H1 (cell line): ENCODE data around the gene PIK3R1. TPM values are rescaled to one million over a fixed set of nuclear protein-coding genes. Genes with fewer than 3 reads are reported as not detected.

Source experiments
- CTCF ChIA-PET: fragments of 300-600 bp; sonication (Branson Sonifier 250); formaldehyde crosslinking; loops from one replicate; lab custom pipeline; 2021; ENCODE audit not compliant: partially characterized antibody; lab: Charles Lee
- POLR2A ChIA-PET: fragments of 300-600 bp; sonication (Branson Sonifier 250); formaldehyde crosslinking; loops from one replicate; lab custom pipeline; 2021; ENCODE audit warnings: inconsistent platforms; ENCODE audit not compliant: partially characterized antibody; lab: Charles Lee
- DNase-seq, 2 experiments: peaks; one replicate each; pipeline versions ENCODE4 v3.0.0 to v3.0.0-alpha.2; 2010 to 2022; ENCODE audit warnings: low spot score in 2 of 2, low read depth in 1 of 2, mixed read lengths in 1 of 2
- FAIRE-seq: peaks from 2 replicates; lab custom pipeline; 2011; peaks lifted over from hg19 to GRCh38; lab: Jason Lieb, UNC
- H2AFZ ChIP-seq: 2 replicates; pipeline ENCODE4 v1.8.1; 2012; ENCODE audit warnings: low read length, inconsistent platforms
- H2AK5ac ChIP-seq: 2 replicates; pipeline ENCODE4 v1.6.1; 2013; ENCODE audit warnings: low read depth, low read length
- H2BK120ac ChIP-seq: replicated peaks from 2 replicates; pipeline ENCODE3; 2013; ENCODE audit warnings: low read depth, low read length, inconsistent platforms
- H2BK12ac ChIP-seq: 2 replicates; pipeline ENCODE4 v1.6.1; 2013; ENCODE audit warnings: low read depth, low read length
- H2BK15ac ChIP-seq: 2 replicates; pipeline ENCODE4 v1.6.1; 2013; ENCODE audit warnings: low read length
- H2BK20ac ChIP-seq: 2 replicates; pipeline ENCODE4 v1.6.1; 2013; ENCODE audit warnings: low read length
- H2BK5ac ChIP-seq: 2 replicates; pipeline ENCODE4 v1.6.1; 2013; ENCODE audit warnings: low read depth, low read length
- H3K14ac ChIP-seq: 2 replicates; pipeline ENCODE4 v1.6.1; 2013; ENCODE audit warnings: inconsistent platforms; ENCODE audit not compliant: insufficient read length
- H3K18ac ChIP-seq: 2 replicates; pipeline ENCODE4 v1.6.1; 2013; ENCODE audit warnings: low read length; ENCODE audit errors: extremely low read depth
- H3K23ac ChIP-seq: 2 replicates; pipeline ENCODE4 v1.6.1; 2013; ENCODE audit warnings: inconsistent platforms; ENCODE audit not compliant: insufficient read length
- H3K23me2 ChIP-seq: 2 replicates; pipeline ENCODE4 v1.6.1; 2013; ENCODE audit warnings: low read depth, low read length
- H3K27ac ChIP-seq: 2 replicates; pipeline ENCODE4 v1.6.1; 2011; ENCODE audit warnings: low read depth, low read length, inconsistent platforms
- H3K27me3 ChIP-seq, 4 experiments: replicated peaks in 1 of 4; 1 replicate in 1 of 4; 2 replicates in 3 of 4; pipeline versions ENCODE4 v1.6.1 to v1.8.1; 2011 to 2013; ENCODE audit warnings: low read length in 3 of 4, mild to moderate bottlenecking in 3 of 4, inconsistent platforms in 2 of 4, mixed read lengths in 2 of 4, moderate library complexity in 1 of 4; ENCODE audit not compliant: control insufficient read depth in 3 of 4, insufficient read depth in 3 of 4; ENCODE audit errors: extremely low read depth in 1 of 4
- H3K36me3 ChIP-seq, 4 experiments: 2 replicates each; pipeline versions ENCODE4 v1.6.1 to v1.8.1; 2011 to 2013; ENCODE audit warnings: mild to moderate bottlenecking in 4 of 4, low read length in 3 of 4, moderate library complexity in 2 of 4, control low read depth in 1 of 4, inconsistent platforms in 1 of 4; ENCODE audit not compliant: insufficient read depth in 4 of 4, control insufficient read depth in 2 of 4
- H3K4ac ChIP-seq: replicated peaks from 2 replicates; pipeline ENCODE3; 2013; ENCODE audit warnings: low read length, low read depth, mixed read lengths, inconsistent platforms; ENCODE audit not compliant: insufficient read length
- H3K4me1 ChIP-seq, 4 experiments: replicated peaks in 1 of 4; 1 replicate in 1 of 4; 2 replicates in 3 of 4; pipeline versions ENCODE4 v1.6.1 to v1.8.1; 2011 to 2013; ENCODE audit warnings: low read length in 3 of 4, inconsistent platforms in 2 of 4, mixed read lengths in 1 of 4; ENCODE audit not compliant: insufficient read depth in 4 of 4, control insufficient read depth in 3 of 4
- H3K4me2 ChIP-seq, 2 experiments: 2 replicates each; pipeline versions ENCODE4 v1.6.1 to v1.8.1; 2011 to 2013; ENCODE audit warnings: low read depth in 2 of 2, low read length in 2 of 2, control low read depth in 1 of 2, inconsistent platforms in 1 of 2, mild to moderate bottlenecking in 1 of 2; ENCODE audit not compliant: insufficient read depth in 1 of 2
- H3K4me3 ChIP-seq, 4 experiments: fragments of 200-600, 300-600 bp in 1 of 4; sonication (generic), shearing (Covaris generic), sonication (Bioruptor Twin) in 1 of 4; 2 replicates each; pipeline versions ENCODE4 v1.5.1 to v1.8.1; 2011 to 2016; ENCODE audit warnings: low read length in 4 of 4, low read depth in 3 of 4, control low read depth in 2 of 4, inconsistent platforms in 2 of 4, mild to moderate bottlenecking in 2 of 4, mixed read lengths in 1 of 4, moderate library complexity in 1 of 4; ENCODE audit not compliant: insufficient read depth in 2 of 4; ENCODE audit errors: extremely low read depth in 1 of 4
- H3K56ac ChIP-seq: replicated peaks from 2 replicates; pipeline ENCODE3; 2013; ENCODE audit warnings: low read depth, mild to moderate bottlenecking, mixed read lengths, low read length, inconsistent platforms; ENCODE audit not compliant: insufficient read length
- H3K79me1 ChIP-seq: 2 replicates; pipeline ENCODE4 v1.6.1; 2013; ENCODE audit warnings: low read depth, low read length, control low read depth
- H3K79me2 ChIP-seq, 2 experiments: 2 replicates each; pipeline versions ENCODE4 v1.6.1 to v1.8.1; 2012 to 2013; ENCODE audit warnings: low read length in 2 of 2, mild to moderate bottlenecking in 2 of 2, inconsistent platforms in 1 of 2; ENCODE audit not compliant: insufficient read depth in 2 of 2, control insufficient read depth in 1 of 2
- H3K9ac ChIP-seq, 4 experiments: replicated peaks in 1 of 4; 1 replicate in 1 of 4; 2 replicates in 3 of 4; pipeline versions ENCODE4 v1.6.1 to v1.8.1; 2011 to 2013; ENCODE audit warnings: low read depth in 3 of 4, low read length in 3 of 4, control low read depth in 2 of 4, mild to moderate bottlenecking in 2 of 4, moderate library complexity in 2 of 4, inconsistent platforms in 1 of 4; ENCODE audit errors: extremely low read depth in 1 of 4
- H3K9me3 ChIP-seq, 2 experiments: 2 replicates each; pipeline versions ENCODE4 v1.6.1 to v1.8.1; 2012 to 2013; ENCODE audit warnings: mild to moderate bottlenecking in 2 of 2, moderate library complexity in 2 of 2, control low read depth in 1 of 2, inconsistent platforms in 1 of 2, low read depth in 1 of 2, low read length in 1 of 2, mixed read lengths in 1 of 2; ENCODE audit not compliant: insufficient read depth in 2 of 2
- H4K20me1 ChIP-seq, 2 experiments: replicated peaks in 1 of 2; 2 replicates each; pipeline versions ENCODE3 to v1.8.1; 2011 to 2013; ENCODE audit warnings: inconsistent platforms in 2 of 2, low read length in 2 of 2, mild to moderate bottlenecking in 1 of 2; ENCODE audit not compliant: insufficient read depth in 2 of 2, control insufficient read depth in 1 of 2
- H4K5ac ChIP-seq: 2 replicates; pipeline ENCODE4 v1.6.1; 2013; ENCODE audit warnings: low read length, low read depth, mixed read lengths, inconsistent platforms; ENCODE audit not compliant: insufficient read length
- H4K8ac ChIP-seq: 2 replicates; pipeline ENCODE4 v1.8.0; 2013; ENCODE audit warnings: mild to moderate bottlenecking, moderate library complexity, low read length, inconsistent platforms; ENCODE audit not compliant: insufficient read depth; ENCODE audit errors: extremely low read depth
- H4K91ac ChIP-seq: replicated peaks from 2 replicates; pipeline ENCODE3; 2013; ENCODE audit warnings: low read length, mixed read lengths, inconsistent platforms; ENCODE audit not compliant: insufficient read length
- ASH2L ChIP-seq: fragments of 200-600, 300-600 bp; sonication (generic); IDR thresholded peaks from one replicate; pipeline ENCODE4 v1.7.1; 2017; ENCODE audit warnings: low read length
- CHD1 ChIP-seq: IDR thresholded peaks from 2 replicates; pipeline ENCODE4 v1.6.1; 2012; ENCODE audit warnings: low read depth, low read length, improper control_type of control experiment
- CREB1 ChIP-seq: IDR thresholded peaks from 2 replicates; pipeline ENCODE4 v1.6.1; 2012; ENCODE audit warnings: inconsistent platforms
- CTBP2 ChIP-seq: IDR thresholded peaks from 2 replicates; pipeline ENCODE4 v1.7.0; 2011; ENCODE audit warnings: borderline replicate concordance, mild to moderate bottlenecking, moderate library complexity, mixed read lengths, low read length; ENCODE audit not compliant: insufficient read depth, insufficient read length
- HDAC2 ChIP-seq, 2 experiments: fragments of 300-600 bp in 1 of 2; sonication (generic) in 1 of 2; IDR thresholded peaks; 2 replicates each; pipeline ENCODE4 v1.6.1; 2011 to 2012; ENCODE audit warnings: low read depth in 2 of 2, low read length in 2 of 2, mild to moderate bottlenecking in 2 of 2, moderate library complexity in 2 of 2, borderline replicate concordance in 1 of 2, inconsistent platforms in 1 of 2
- KDM4A ChIP-seq: IDR thresholded peaks from one replicate; pipeline ENCODE4 v1.7.1; 2012; ENCODE audit warnings: low read depth, mild to moderate bottlenecking, moderate library complexity, low read length, inconsistent platforms; ENCODE audit not compliant: severe bottlenecking
- MAFK ChIP-seq: IDR thresholded peaks from 2 replicates; pipeline ENCODE4 v1.6.1; 2012; ENCODE audit warnings: low read depth, mild to moderate bottlenecking, improper control_type of control experiment, low read length
- POU5F1 ChIP-seq: IDR thresholded peaks from 2 replicates; pipeline ENCODE4 v1.6.1; 2011; ENCODE audit warnings: low read depth, mild to moderate bottlenecking, low read length, moderate library complexity
- RBBP5 ChIP-seq: IDR thresholded peaks from 2 replicates; pipeline ENCODE4 v1.7.1; 2012; ENCODE audit warnings: low read depth, mild to moderate bottlenecking, inconsistent platforms, low read length, moderate library complexity, borderline replicate concordance
- RFX5 ChIP-seq: IDR thresholded peaks from 2 replicates; pipeline ENCODE4 v1.6.1; 2011; ENCODE audit warnings: low read depth, low read length, improper control_type of control experiment, borderline replicate concordance
- whole genome bisulfite sequencing, 2 experiments: shearing (Covaris generic) in 1 of 2; methylation state at CpG; one replicate each; pipeline versions ENCODE4 v1.1.6 to v1.1.7; 2013 to 2015; ENCODE audit warnings: low lambda C conversion rate in 2 of 2, mixed read lengths in 2 of 2, inconsistent platforms in 1 of 2, low coverage in 1 of 2, missing lambda C conversion rate in 1 of 2; ENCODE audit not compliant: insufficient replicate concordance in 2 of 2, insufficient coverage in 1 of 2, insufficient read length in 1 of 2; ENCODE audit errors: extremely low coverage in 1 of 2, missing lambda C conversion rate in 1 of 2; 5-methylcytosine and 5-hydroxymethylcytosine counted together
- polyA plus RNA-seq, 7 experiments: library from polyadenylated mRNA; depleted of rRNA in 3 of 7; stranded (reverse) in 5 of 7; unstranded in 2 of 7; fragments of >200 nt in 5 of 7; fragments of 200-250 nt in 2 of 7; gene quantifications; 1 replicate in 5 of 7; 2 replicates in 1 of 7; 4 replicates in 1 of 7; pipeline versions ENCODE4 v1.2.1 to v1.2.3, GENCODE V29; 2011 to 2013; ENCODE audit warnings: missing spikeins in 2 of 7, mixed read lengths in 2 of 7
- total RNA-seq: library from RNA; stranded (reverse); fragmentation: NEBNext Ultra II Directional; extraction: Animal tissue kit (Norgen Biotek cat#: 25700); gene quantifications from 2 replicates; pipeline ENCODE4 v1.2.1, GENCODE V29; 2021
- TF ChIP-seq, protein P1 (sequence below): IDR thresholded peaks from 2 replicates; pipeline ENCODE4 v1.6.1; 2012; ENCODE audit warnings: inconsistent platforms

Gene PIK3R1
- total and polyA plus RNA-seq, 2 of the 8 experiments (the other 6 are each of a cell fraction or from before 2014, with no cell fraction given) = 2.3 to 13.7 TPM

DNA sequence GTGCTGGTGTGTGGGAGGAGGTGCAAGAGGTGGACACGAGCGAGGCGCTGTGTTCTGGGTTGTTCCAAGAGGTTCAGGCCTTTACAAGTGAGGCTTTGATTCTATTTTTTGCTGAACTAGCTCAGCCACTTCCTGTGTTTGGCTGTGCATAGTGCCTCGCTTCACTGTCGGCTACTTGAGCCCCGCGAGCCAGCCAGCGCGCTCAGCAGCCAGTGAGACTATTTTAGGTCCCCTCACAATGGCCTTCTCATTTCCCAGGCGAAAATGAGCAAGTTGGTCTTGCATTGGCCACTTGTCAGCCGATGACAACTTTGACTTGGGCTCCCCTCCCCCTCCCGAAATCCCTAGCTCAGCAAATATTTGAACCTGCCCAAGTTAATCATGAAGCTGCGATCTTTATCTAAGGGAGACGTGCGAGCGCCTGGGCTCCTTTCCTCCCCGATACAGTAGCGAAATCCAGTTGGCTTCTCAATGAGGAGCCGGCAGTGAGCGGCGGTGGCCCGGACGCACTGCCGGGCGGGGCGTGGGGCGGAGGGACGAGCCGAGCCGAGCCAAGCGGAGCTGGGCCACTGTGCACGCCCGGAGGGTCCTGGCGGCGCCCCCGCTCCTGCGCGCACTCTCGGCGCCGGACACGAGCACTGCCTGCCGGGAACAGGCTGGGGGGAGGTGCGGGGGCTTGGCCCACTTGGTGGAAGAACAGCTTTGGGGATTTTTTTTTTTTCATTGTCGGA is 72.6 kb downstream of the PIK3R1 start:
- Histone ChIP-seq H3K79me2 (no peaks in the 10 kb centered on the region), H3K14ac (no peak overlapping the region), H4K20me1 (no peaks in the 10 kb centered on the region), H3K9me3 (no peaks in the 10 kb centered on the region), H2BK120ac (no peak overlapping the region), H2BK12ac (peak overlapping the region; percentile 77; the same call in 1 of the 2 replicates), H3K23ac (no peak overlapping the region), H3K4me2 (peak overlapping the region; percentile 85 to 88), H4K5ac (no peak overlapping the region), H2AFZ (peak overlapping the region; percentile 76), H3K4me1 (peaks cover 3 to 7% (median 5%) of the 10 kb centered on the region in 4 experiments; a peak in 5 of 7 replicates), H2BK5ac (no peak overlapping the region), H3K27ac (no peak overlapping the region), H3K27me3 (no peaks in the 10 kb centered on the region), H3K79me1 (no peaks in the 10 kb centered on the region), H3K56ac (no peak overlapping the region), H4K91ac (no peak overlapping the region), H3K4ac (no peak overlapping the region), H3K23me2 (peaks cover 8% of the 10 kb centered on the region), H2BK20ac (0 out of 2 replicates have a peak overlapping the region, but pooled peaks have one; percentile 62), H2AK5ac (no peak overlapping the region), H3K36me3 (peaks cover 0 to under 1% (median 0%) of the 10 kb centered on the region in 4 experiments; a peak in 1 of 8 replicates), H4K8ac (no peak overlapping the region; the same call in 1 of the 2 replicates), H3K9ac (peak overlapping the region in 2 of 4 experiments; percentile 20 to 31; a peak in 3 of 7 replicates), H3K4me3 (peak overlapping the region; percentile 59 to 72 (median 65)), H3K18ac (peak overlapping the region; percentile 68; the same call in 1 of the 2 replicates), H2BK15ac (peak overlapping the region; percentile 18; the same call in 1 of the 2 replicates)
- WGBS, 2 experiments = 6% methylated on average over 45 of the region's 45 CpGs; no CpG with 5 or more reads in 1 of the 2 experiments
- POLR2A ChIA-PET = no interaction called here
- CTCF ChIA-PET = interaction anchor here (0.9 to 3.0 kb wide), 9 partner anchors 10 to 736 kb away, joined by 3 to 14 read pairs (median 4); no protein-coding TSS in a partner anchor
- DNase-seq (peak in 1 of 2 experiments; percentile 76), FAIRE-seq (no peak)
- TF ChIP-seq CHD1 = no peak
- TF ChIP-seq ASH2L = peak; percentile 84
- TF ChIP-seq CTBP2 = no peak
- TF ChIP-seq RBBP5 = 0 out of 2 replicates have a peak, but pooled peaks have one; percentile 70
- TF ChIP-seq HDAC2 (IDR thresholded peaks at IDR 0.05; ENCODE audit: borderline replicate concordance in 1 of 2, low read depth in 2 of 2, low read length in 2 of 2) = peak; percentile 20 to 61; a peak in 1 of 4 replicates
- peak; percentile 82 for TF ChIP-seq MAFK
- TF ChIP-seq POU5F1 = no peak
- peak; percentile 59; the same call in 1 of the 2 replicates for TF ChIP-seq CREB1
- peak; percentile 35 for TF ChIP-seq KDM4A
- no peak for TF ChIP-seq RFX5
- TF ChIP-seq, protein P1, sequence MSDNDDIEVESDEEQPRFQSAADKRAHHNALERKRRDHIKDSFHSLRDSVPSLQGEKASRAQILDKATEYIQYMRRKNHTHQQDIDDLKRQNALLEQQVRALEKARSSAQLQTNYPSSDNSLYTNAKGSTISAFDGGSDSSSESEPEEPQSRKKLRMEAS = peak; percentile 27; the same call in 1 of the 2 replicates
